ENCODE data around the gene PLD2. TPM values are rescaled to one million over a fixed set of nuclear protein-coding genes. Genes with fewer than 3 reads are reported as not detected.

Gene PLD2
- total RNA-seq, 4 donors from 2014 or later = 13.9 to 81.9 (median 18.9) TPM

DNA sequence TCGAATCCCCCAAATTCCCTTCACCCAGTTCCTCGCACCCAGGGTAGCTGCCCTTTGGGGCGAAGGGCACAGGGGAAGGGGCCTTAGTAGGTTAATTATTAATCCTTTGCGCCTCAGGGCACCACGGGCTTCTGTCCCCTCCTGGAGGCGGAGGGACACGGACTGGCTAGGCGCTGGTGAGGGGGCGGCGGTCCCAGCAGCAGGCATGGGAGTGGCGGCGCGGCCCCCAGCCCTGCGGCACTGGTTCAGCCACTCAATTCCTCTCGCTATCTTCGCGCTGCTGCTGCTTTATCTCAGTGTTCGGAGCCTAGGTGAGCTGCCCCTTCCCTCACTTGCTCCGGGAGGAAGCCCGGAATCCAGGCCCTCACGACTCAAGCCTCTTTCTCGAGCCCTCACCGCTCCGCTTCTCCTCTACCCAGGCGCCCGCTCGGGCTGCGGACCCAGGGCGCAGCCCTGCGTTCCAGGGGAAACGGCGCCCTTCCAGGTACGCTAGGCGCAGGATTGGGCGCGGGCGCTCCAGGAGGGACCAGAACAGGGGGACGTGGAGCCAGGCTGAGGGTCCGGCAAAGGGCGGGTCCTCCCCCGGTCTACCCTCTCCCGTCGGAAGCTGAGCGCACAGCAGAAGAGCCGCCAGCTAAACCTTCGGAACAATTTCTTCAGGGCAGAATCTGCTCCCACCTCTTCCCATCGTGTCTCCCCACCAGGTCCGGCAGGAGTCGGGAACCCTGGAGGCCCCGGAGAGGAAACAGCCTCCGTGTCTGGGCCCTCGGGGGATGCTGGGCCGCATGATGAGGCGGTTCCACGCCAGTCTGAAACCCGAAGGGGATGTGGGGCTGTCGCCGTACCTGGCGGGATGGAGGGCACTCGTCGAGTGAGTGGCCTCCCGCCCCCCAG lies 17.9 kb upstream of the PLD2 start, which contains the start of gene GLTPD2:
TSS of gene GLTPD2 (plus strand) at position 158 of the 894 bp plus-strand sequence. CDS start at position 206, 48 bp downstream.
- H3K36me3 ChIP-seq = no peaks in the 10 kb centered on the region
- intact Hi-C loops (cut with DNase I; ENCODE audit: low total_unique reads) = loop anchor here (5.0 to 10.0 kb wide), 2 partner anchors 54 to 98 kb away; partner anchors contain the start of genes CXCL16, MED11 and ZMYND15
- peaks cover 23% of the 10 kb centered on the region for H3K27me3 ChIP-seq
- 34% methylated on average over 59 of the region's 62 CpGs; no CpG with 5 or more reads in 1 of the 2 donors for WGBS, 2 donors (ENCODE audit: low coverage in 1 of 2)
- H3K9me3 ChIP-seq = no peaks in the 10 kb centered on the region
- peak; percentile 19 for DNase-seq
- in situ Hi-C loops (cut with MboI; ENCODE audit: low pct_ligation_motif_present in 1 of 4, low pct_unique_long_range_greater_than_20kb in 1 of 4, low sequenced_read_pairs in 3 of 4) = loop anchor here (10.0 to 25.0 kb wide), 3 partner anchors 54 to 98 kb away; partner anchors contain the start of genes C17orf107 (in 2 of the 4), CXCL16 (in 1 of the 4), MED11 (in 1 of the 4) and ZMYND15 (in 1 of the 4)
- peak within 1 kb of the TSS; percentile 49 to 73 (median 68) for H3K4me3 ChIP-seq
- peaks cover 11 to 42% (median 38%) of the 10 kb centered on the region in 4 donors for H3K4me1 ChIP-seq
- peak within 1 kb of the TSS; percentile 95 to 99 (median 98) for H3K27ac ChIP-seq
- no peak for TF ChIP-seq EP300 (IDR thresholded peaks at IDR 0.05; ENCODE audit: low read depth)
- TF ChIP-seq POLR2AphosphoS5 (IDR thresholded peaks at IDR 0.05) = no peak
- TF ChIP-seq, protein P1, sequence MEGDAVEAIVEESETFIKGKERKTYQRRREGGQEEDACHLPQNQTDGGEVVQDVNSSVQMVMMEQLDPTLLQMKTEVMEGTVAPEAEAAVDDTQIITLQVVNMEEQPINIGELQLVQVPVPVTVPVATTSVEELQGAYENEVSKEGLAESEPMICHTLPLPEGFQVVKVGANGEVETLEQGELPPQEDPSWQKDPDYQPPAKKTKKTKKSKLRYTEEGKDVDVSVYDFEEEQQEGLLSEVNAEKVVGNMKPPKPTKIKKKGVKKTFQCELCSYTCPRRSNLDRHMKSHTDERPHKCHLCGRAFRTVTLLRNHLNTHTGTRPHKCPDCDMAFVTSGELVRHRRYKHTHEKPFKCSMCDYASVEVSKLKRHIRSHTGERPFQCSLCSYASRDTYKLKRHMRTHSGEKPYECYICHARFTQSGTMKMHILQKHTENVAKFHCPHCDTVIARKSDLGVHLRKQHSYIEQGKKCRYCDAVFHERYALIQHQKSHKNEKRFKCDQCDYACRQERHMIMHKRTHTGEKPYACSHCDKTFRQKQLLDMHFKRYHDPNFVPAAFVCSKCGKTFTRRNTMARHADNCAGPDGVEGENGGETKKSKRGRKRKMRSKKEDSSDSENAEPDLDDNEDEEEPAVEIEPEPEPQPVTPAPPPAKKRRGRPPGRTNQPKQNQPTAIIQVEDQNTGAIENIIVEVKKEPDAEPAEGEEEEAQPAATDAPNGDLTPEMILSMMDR (IDR thresholded peaks at IDR 0.05) = no peak
- TF ChIP-seq POLR2A (IDR thresholded peaks at IDR 0.05) = no peak

DNA sequence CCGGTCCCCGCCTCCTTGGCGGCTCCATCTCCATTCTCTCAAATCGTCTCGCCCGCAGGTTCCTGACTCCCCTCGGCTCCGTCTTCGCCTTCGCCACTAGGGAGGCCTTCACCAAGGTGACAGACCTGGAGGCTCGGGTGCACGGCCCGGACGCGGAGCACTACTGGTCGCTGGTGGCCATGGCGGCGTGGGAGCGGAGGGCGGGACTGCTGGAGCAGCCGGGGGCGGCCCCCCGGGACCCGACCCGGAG lies 17.3 kb upstream of the PLD2 start:
- Histone ChIP-seq H3K4me3 (peak overlapping the region; percentile 49 to 73 (median 68)), H3K4me1 (peaks cover 11 to 42% (median 38%) of the 10 kb centered on the region in 4 donors), H3K27me3 (peaks cover 18% of the 10 kb centered on the region), H3K36me3 (no peaks in the 10 kb centered on the region), H3K9me3 (no peaks in the 10 kb centered on the region), H3K27ac (peak overlapping the region; percentile 95 to 99 (median 98))
- 0% methylated on average over 13 of the region's 25 CpGs; no CpG with 5 or more reads in 1 of the 2 donors for WGBS, 2 donors (ENCODE audit: low coverage in 1 of 2)
- DNase-seq = no peak
- intact Hi-C loops (cut with DNase I; ENCODE audit: low total_unique reads) (loop anchor here (5.0 to 10.0 kb wide), 2 partner anchors 55 to 98 kb away; partner anchors contain the start of genes CXCL16, MED11 and ZMYND15), in situ Hi-C loops (cut with MboI; ENCODE audit: low pct_ligation_motif_present in 1 of 4, low pct_unique_long_range_greater_than_20kb in 1 of 4, low sequenced_read_pairs in 3 of 4) (loop anchor here (10.0 to 25.0 kb wide), 3 partner anchors 55 to 98 kb away; partner anchors contain the start of genes C17orf107 (in 2 of the 4), CXCL16 (in 1 of the 4), MED11 (in 1 of the 4) and ZMYND15 (in 1 of the 4))
- no peak for TF ChIP-seq EP300 (IDR thresholded peaks at IDR 0.05; ENCODE audit: low read depth)
- no peak for TF ChIP-seq POLR2A (IDR thresholded peaks at IDR 0.05)
- TF ChIP-seq, protein P1 (IDR thresholded peaks at IDR 0.05) = no peak
- TF ChIP-seq POLR2AphosphoS5 (IDR thresholded peaks at IDR 0.05) = no peak

DNA sequence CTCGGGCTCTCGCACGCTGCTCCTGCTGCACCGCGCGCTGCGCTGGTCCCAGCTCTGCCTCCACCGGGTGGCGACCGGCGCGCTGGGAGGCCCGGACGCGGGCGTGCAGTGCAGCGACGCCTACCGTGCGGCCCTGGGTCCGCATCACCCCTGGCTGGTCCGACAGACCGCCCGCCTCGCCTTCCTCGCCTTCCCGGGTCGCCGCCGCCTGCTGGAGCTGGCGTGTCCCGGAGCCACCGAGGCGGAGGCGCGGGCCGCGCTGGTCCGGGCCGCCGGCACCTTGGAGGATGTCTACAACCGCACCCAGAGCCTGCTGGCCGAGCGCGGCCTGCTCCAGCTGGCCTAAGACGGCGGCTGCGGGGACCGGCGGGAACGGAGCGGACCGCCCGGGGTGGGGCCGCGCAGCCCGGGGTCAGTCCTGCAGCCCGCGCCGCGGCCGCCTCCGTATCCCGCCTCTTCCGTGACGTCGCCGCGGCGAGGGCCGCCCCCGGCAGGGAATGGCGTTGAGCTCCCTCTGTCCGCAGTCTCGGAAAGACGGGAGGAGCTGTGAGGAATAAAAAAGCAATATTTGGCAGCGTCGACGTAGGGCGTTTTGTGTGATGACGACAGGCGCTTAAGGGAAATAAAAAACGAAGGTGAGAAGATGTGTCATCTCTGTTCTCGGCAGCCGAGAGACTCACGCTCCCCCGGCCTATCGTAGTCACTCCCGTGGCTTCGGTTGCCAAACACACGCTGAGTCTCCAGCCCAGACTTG lies 16.8 kb upstream of the PLD2 start:
- Histone ChIP-seq H3K9me3 (no peaks in the 10 kb centered on the region), H3K27me3 (peaks cover 13% of the 10 kb centered on the region), H3K36me3 (no peaks in the 10 kb centered on the region), H3K27ac (peak overlapping the region; percentile 95 to 99 (median 98)), H3K4me1 (peaks cover 11 to 42% (median 37%) of the 10 kb centered on the region in 4 donors), H3K4me3 (peak overlapping the region; percentile 49 to 73 (median 68))
- 0 to 1% methylated on average over 11 to 90 of the region's 91 CpGs for WGBS, 2 donors (ENCODE audit: low coverage in 1 of 2)
- intact Hi-C loops (cut with DNase I; ENCODE audit: low total_unique reads) = loop anchor here (5.0 to 10.0 kb wide), 2 partner anchors 55 to 97 kb away; partner anchors contain the start of genes CXCL16, MED11 and ZMYND15
- peak; percentile 91 for DNase-seq
- TF ChIP-seq EP300 (IDR thresholded peaks at IDR 0.05; ENCODE audit: low read depth) = no peak
- peak; percentile 77 to 87 (median 81) for TF ChIP-seq POLR2AphosphoS5 (IDR thresholded peaks at IDR 0.05)
- peak; percentile 86 for TF ChIP-seq POLR2A (IDR thresholded peaks at IDR 0.05)
- TF ChIP-seq, protein P1 (IDR thresholded peaks at IDR 0.05) = peak; percentile 52 to 96 (median 74)
- in situ Hi-C loops (cut with MboI; ENCODE audit: low pct_ligation_motif_present in 1 of 4, low pct_unique_long_range_greater_than_20kb in 1 of 4, low sequenced_read_pairs in 3 of 4) = loop anchor here (10.0 to 25.0 kb wide), 3 partner anchors 55 to 97 kb away; partner anchors contain the start of genes C17orf107 (in 2 of the 4), CXCL16 (in 1 of the 4), MED11 (in 1 of the 4) and ZMYND15 (in 1 of the 4)
